ENCODE measurements around the gene NT5E.

- no peak for TF ChIP-seq POLR2AphosphoS5 (IDR thresholded peaks at IDR 0.05; ENCODE audit: low read depth, low read length)
- TF ChIP-seq TAF1 (IDR thresholded peaks at IDR 0.05; ENCODE audit: low read depth, low read length): no peak
- TF ChIP-seq POLR2A (IDR thresholded peaks at IDR 0.05; ENCODE audit: low read depth, low read length): no peak
- TF ChIP-seq PAX5 (IDR thresholded peaks at IDR 0.05; ENCODE audit: insufficient read depth, low read length, severe bottlenecking): no peak
- TF ChIP-seq SPI1 (IDR thresholded peaks at IDR 0.05; ENCODE audit: low read depth, low read length): no peak
- no peak for TF ChIP-seq POU2F2 (IDR thresholded peaks at IDR 0.05; ENCODE audit: low read depth, low read length)
Measured at GRCh38 chr6:85429346-85429745, 20.5 kb upstream of the NT5E start.

All from GM12891 (cell line).